Measurements from ENCODE around the gene PDE10A. TPM values are rescaled to one million over a fixed set of nuclear protein-coding genes. Genes with fewer than 3 reads are reported as not detected.

The PDE10A gene
- total and polyA plus RNA-seq, 5 donors: 3.6 to 8.5 (median 4.2) TPM

DNA sequence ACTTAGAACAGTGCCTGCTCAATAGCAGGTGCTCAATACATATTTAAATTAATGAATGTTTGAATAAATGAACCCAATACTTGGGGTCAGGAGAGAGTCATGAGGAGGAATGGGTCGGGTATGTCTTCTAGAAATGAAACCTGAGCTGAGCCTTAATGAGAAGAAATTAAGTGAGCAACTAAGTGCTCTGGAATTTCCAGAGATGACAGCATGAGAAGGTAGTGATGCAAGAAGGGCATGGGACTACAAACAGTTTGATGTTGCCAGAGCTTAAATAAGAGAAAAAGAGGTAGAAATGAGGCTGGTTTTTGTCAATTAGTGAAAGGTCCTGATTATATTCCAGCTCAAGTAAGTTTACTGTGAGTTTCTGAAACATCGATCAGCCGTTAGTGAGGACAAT lies 82.9 kb downstream of the PDE10A start:
- intact Hi-C loops (cut with DNase I): no loop called here
- 94% methylated on average over 3 of the region's 3 CpGs for WGBS

DNA sequence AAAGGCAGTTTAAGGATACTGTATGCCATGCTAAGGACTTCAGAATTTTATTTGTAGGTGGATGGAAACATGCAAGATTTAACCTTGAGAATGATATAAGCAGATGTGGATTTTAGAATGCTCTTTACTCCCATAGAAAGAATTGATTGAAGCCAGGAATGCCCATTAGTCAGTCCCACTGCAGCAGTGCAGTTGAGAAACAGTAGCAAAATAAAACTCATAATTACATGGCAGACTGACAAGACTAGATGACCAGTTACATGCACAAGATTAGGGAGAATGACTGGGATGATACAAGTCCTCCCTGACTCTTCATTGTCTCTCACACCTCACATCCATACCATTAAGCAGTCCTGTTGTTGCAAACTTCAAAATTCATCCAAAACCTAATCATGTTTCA lies 83.9 kb downstream of the PDE10A start:
- H3K4me3 ChIP-seq (ENCODE audit: low read length): no peak overlapping the region
- no peak overlapping the region for H3K27ac ChIP-seq (ENCODE audit: low read length)
- H3K4me1 ChIP-seq (ENCODE audit: control insufficient read depth, insufficient read depth, low read length): peaks cover 1% of the 10 kb centered on the region
- no peak for DNase-seq
- no peaks in the 10 kb centered on the region for H3K27me3 ChIP-seq (ENCODE audit: control insufficient read depth, insufficient read depth)
- no peak for ATAC-seq
- no peaks in the 10 kb centered on the region for H3K9me3 ChIP-seq (ENCODE audit: control insufficient read depth, low read length)
- intact Hi-C loops (cut with DNase I): no loop called here

More for the DNA sequence above, 82.9 kb downstream of the PDE10A start:
- Histone ChIP-seq H3K27me3 (ENCODE audit: control insufficient read depth, insufficient read depth) (no peaks in the 10 kb centered on the region), H3K4me3 (ENCODE audit: low read length) (no peak overlapping the region), H3K9me3 (ENCODE audit: control insufficient read depth, low read length) (no peaks in the 10 kb centered on the region), H3K4me1 (ENCODE audit: control insufficient read depth, insufficient read depth, low read length) (no peaks in the 10 kb centered on the region), H3K27ac (ENCODE audit: low read length) (no peak overlapping the region)
- ATAC-seq: no peak
- no peak for DNase-seq

DNA sequence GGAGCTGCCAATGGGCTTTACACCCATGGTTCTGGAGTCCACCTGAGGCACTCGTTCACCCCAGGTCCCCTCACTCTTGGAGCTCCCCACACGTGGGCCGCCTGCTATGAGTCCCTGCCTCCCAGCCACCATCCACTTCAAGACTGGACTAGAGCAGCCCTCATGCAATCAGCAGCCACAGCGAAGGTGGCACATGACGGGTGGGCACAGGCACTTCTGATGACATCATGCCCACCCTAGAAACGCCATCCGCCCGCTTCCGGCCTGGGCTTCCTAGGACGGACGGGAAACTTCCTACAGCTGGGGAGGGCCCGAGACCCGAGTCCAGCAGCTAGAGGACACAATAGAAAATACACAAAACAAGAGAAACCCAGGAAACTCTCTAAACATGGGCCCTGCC lies 85.5 kb downstream of the PDE10A start:
- H3K4me3 ChIP-seq (ENCODE audit: low read length): no peak overlapping the region
- intact Hi-C loops (cut with DNase I): no loop called here
- 92% methylated on average over 13 of the region's 13 CpGs for WGBS
- peaks cover 2% of the 10 kb centered on the region for H3K4me1 ChIP-seq (ENCODE audit: control insufficient read depth, insufficient read depth, low read length)
- H3K9me3 ChIP-seq (ENCODE audit: control insufficient read depth, low read length): no peaks in the 10 kb centered on the region
- H3K27me3 ChIP-seq (ENCODE audit: control insufficient read depth, insufficient read depth): no peaks in the 10 kb centered on the region
- DNase-seq (no peak), ATAC-seq (peak in 1 of 2 donors; percentile 24)
- H3K27ac ChIP-seq (ENCODE audit: low read length): no peak overlapping the region

DNA sequence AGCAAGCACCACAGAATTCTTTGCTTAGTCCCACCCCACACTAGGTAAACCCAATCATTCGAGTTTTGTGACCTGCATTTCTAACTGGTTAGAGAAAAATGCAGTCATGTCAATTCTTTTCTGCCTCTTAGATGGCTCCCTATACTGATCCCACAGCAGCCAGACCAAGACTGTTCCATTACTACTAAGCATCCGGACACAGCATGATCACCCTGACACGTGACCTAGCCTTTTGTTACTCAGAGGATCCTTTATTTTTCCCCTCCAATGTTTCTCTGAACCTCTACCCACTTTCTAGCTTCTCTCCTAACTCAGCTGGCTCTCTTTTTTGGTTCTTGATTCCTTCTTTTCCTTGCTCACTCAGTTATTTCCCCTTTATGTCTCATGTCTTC lies 87.9 kb downstream of the PDE10A start:
- intact Hi-C loops (cut with DNase I): no loop called here
- H3K9me3 ChIP-seq (ENCODE audit: control insufficient read depth, low read length): no peaks in the 10 kb centered on the region
- no peak overlapping the region for H3K27ac ChIP-seq (ENCODE audit: low read length)
- H3K27me3 ChIP-seq (ENCODE audit: control insufficient read depth, insufficient read depth): no peaks in the 10 kb centered on the region
- ATAC-seq (no peak), DNase-seq (no peak)
- 70% methylated on average over 3 of the region's 3 CpGs for WGBS
- no peak overlapping the region for H3K4me3 ChIP-seq (ENCODE audit: low read length)
- peaks cover 2% of the 10 kb centered on the region for H3K4me1 ChIP-seq (ENCODE audit: control insufficient read depth, insufficient read depth, low read length)

DNA sequence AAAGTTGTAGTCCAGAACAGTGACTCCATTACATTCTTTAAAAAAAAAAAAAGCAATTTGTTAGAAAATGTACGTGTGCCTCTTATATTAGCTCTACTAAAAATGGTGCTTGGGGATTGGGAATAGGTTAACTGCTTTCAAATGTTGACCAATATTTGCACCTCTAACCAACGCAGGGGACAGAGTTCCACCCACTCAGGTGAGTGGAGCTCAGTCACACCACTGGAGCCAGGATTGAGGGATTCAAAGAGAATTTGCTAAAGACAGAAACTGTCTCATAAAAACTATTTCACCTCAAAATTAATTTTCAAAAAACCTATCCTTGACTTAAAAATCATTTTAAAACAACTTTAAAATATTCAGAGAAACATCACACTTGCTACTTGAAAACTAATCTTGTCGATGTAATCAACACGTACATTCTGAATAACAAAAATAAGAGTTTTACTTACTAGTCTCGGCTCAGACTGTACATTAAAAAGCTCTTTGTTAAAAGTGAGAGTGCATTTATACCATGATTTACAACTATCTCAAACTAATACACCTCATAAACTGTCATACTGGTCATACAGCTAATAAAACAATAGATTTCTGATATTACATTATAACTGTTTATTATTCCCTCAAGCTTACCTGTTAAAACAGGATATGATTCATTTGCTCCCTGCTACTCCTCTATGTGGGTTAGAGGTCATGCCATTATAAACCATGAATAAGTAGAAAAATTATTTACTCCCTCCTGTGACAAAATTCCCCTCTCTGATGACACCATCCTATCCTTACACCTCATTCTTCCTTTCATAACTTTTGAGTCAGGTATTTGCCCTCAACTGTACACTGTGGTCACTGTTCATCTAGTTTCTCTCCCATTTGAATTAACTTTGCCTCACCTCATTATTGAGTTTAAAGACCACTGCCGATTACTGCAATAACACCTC lies 88.6 kb downstream of the PDE10A start:
- DNase-seq (no peak), ATAC-seq (peak in 1 of 2 donors; percentile 14)
- Histone ChIP-seq H3K4me3 (ENCODE audit: low read length) (no peak overlapping the region), H3K27ac (ENCODE audit: low read length) (no peak overlapping the region), H3K4me1 (ENCODE audit: control insufficient read depth, insufficient read depth, low read length) (peaks cover 2% of the 10 kb centered on the region), H3K9me3 (ENCODE audit: control insufficient read depth, low read length) (no peaks in the 10 kb centered on the region), H3K27me3 (ENCODE audit: control insufficient read depth, insufficient read depth) (no peaks in the 10 kb centered on the region)
- 80% methylated on average over 6 of the region's 6 CpGs for WGBS
- intact Hi-C loops (cut with DNase I): no loop called here

DNA sequence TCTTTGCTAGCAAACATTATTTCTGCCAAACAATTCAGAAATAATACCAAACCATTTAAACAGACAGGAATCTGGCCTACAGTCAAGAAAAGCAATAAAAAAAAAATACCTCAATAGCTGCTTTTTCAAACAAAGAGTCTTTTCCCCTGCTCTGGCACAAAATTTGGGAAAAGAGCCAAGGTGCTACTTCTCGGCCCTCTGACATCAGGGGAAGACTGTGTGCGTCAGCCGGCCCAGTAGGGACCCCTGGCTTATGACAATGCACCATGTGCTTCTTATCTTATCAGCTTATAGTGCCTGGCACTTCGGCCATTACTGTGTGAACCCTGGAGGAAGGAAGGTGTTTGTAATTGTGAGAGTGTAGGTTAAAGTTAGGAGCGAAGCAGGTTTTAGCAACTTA lies 89.4 kb downstream of the PDE10A start:
- 17% methylated on average over 5 of the region's 5 CpGs for WGBS
- ATAC-seq: peak; percentile 94 to 98
- Histone ChIP-seq H3K4me3 (ENCODE audit: low read length) (no peak overlapping the region), H3K4me1 (ENCODE audit: control insufficient read depth, insufficient read depth, low read length) (peaks cover 2% of the 10 kb centered on the region), H3K9me3 (ENCODE audit: control insufficient read depth, low read length) (no peaks in the 10 kb centered on the region), H3K27me3 (ENCODE audit: control insufficient read depth, insufficient read depth) (no peaks in the 10 kb centered on the region), H3K27ac (ENCODE audit: low read length) (no peak overlapping the region)
- intact Hi-C loops (cut with DNase I): no loop called here
- peak; percentile 75 to 82 (median 81) for DNase-seq

DNA sequence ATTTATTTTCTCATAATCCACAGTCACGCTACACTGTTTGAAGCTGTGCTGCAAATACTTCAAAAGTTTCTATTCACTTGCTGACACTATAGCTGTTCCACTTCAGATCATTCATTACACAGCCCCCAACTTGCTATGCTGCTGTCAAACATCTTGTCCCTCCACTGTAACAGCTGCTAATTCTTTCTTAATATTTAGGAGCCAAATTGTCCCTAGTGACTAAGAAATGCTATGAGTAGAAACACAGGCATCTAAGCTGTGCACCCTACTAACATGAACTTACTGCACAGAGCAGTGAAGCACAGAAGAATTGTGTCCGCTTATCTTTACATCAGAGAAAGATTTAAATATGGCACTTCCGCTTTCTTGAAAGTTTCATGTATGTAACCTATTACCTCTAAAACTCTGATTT lies 91.3 kb downstream of the PDE10A start:
- Histone ChIP-seq H3K4me3 (ENCODE audit: low read length) (no peak overlapping the region), H3K9me3 (ENCODE audit: control insufficient read depth, low read length) (no peaks in the 10 kb centered on the region), H3K27ac (ENCODE audit: low read length) (no peak overlapping the region), H3K4me1 (ENCODE audit: control insufficient read depth, insufficient read depth, low read length) (peaks cover 2% of the 10 kb centered on the region), H3K27me3 (ENCODE audit: control insufficient read depth, insufficient read depth) (no peaks in the 10 kb centered on the region)
- DNase-seq (no peak), ATAC-seq (no peak)
- intact Hi-C loops (cut with DNase I): no loop called here
- WGBS: 77% methylated on average over 3 of the region's 3 CpGs

DNA sequence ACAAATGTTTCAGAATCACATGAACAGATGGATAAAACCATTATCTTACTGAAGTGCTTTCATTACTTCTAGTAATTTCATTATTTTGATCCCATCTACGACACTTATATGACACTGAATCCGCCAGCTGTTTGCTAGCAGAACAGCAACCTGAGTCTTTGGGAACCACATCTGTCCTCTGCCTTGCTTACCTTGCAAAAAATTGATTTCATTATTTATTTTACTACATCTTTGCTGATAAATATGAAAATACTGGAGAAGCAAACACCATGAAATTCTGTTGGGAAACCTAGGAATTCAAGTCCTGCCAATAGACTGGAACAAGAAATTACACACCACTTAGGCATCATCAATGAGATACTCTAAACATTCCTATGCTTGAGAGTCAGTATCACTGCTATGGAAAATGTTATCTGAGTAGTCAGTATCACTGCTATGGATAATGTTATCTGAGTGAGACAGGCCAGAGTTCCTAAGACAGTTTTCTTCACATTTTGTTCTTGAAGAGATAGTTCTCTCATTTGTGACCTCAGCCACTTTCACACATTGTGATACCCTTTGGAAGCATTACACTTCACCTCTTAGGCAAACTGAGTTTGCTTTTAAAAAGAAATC lies 91.9 kb downstream of the PDE10A start:
- H3K4me3 ChIP-seq (ENCODE audit: low read length): no peak overlapping the region
- 66% methylated on average over 2 of the region's 2 CpGs for WGBS
- intact Hi-C loops (cut with DNase I): no loop called here
- ATAC-seq (peak in 1 of 2 donors; percentile 53), DNase-seq (no peak)
- H3K27me3 ChIP-seq (ENCODE audit: control insufficient read depth, insufficient read depth): no peaks in the 10 kb centered on the region
- H3K9me3 ChIP-seq (ENCODE audit: control insufficient read depth, low read length): no peaks in the 10 kb centered on the region
- no peak overlapping the region for H3K27ac ChIP-seq (ENCODE audit: low read length)
- peaks cover 2% of the 10 kb centered on the region for H3K4me1 ChIP-seq (ENCODE audit: control insufficient read depth, insufficient read depth, low read length)

DNA sequence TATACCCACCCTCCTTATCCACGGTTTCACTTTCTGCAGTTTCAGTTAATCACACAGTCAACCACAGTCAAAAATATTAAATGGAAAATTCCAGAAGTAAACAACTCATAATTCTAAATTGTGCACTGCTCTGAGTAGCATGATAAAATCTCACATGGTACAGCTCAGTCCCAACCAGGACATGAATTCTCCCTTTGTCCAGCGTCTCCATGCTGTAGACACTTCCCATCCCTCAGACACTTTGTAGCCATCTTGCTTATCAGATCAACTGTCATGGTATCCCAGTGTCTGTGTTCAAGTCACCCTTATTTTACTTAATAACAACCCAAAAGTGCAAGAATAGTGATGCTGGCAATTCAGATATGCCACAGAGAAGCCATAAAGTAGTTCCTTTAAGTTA lies 94.7 kb downstream of the PDE10A start:
- WGBS: 66% methylated on average over 2 of the region's 2 CpGs
- DNase-seq (no peak), ATAC-seq (no peak)
- intact Hi-C loops (cut with DNase I): no loop called here
- H3K9me3 ChIP-seq (ENCODE audit: control insufficient read depth, low read length): no peaks in the 10 kb centered on the region
- H3K27me3 ChIP-seq (ENCODE audit: control insufficient read depth, insufficient read depth): no peaks in the 10 kb centered on the region
- no peaks in the 10 kb centered on the region for H3K4me1 ChIP-seq (ENCODE audit: control insufficient read depth, insufficient read depth, low read length)
- H3K27ac ChIP-seq (ENCODE audit: low read length): no peak overlapping the region
- H3K4me3 ChIP-seq (ENCODE audit: low read length): no peak overlapping the region

DNA sequence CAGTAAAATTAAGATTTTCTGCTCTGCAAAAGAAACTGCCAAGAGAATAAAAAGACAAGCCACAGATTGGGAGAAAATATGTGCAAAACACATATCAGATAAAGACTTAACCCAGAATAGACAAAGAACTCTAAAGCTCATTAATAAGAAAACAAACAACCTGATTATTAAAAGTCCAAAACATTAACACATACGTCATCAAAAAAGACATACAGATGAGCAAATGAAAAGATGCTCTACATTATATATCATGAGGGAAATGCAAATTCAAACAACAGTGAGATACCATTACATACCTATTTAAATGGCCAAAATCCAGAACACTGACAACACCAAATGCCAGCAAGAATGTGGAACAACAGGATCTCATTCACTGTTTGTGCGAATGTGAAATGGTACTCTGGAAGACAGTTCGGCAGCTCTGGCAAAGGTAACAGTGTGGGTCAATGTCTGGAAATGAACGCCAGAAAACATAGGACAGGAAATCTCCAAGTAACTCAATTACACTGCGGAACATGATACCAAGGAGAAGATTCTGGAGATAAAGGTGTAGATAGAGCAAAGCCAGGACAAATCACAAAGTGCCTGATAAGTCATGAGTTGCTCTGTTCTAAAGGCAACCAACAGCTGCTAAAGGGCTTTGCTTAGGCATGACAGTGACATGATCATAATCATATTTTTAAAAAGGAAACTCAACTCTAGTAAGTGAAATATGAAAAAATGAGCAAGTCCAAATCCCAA lies 96.8 kb downstream of the PDE10A start:
- Histone ChIP-seq H3K4me1 (ENCODE audit: control insufficient read depth, insufficient read depth, low read length) (no peaks in the 10 kb centered on the region), H3K27ac (ENCODE audit: low read length) (no peak overlapping the region), H3K4me3 (ENCODE audit: low read length) (no peak overlapping the region), H3K9me3 (ENCODE audit: control insufficient read depth, low read length) (no peaks in the 10 kb centered on the region), H3K27me3 (ENCODE audit: control insufficient read depth, insufficient read depth) (no peaks in the 10 kb centered on the region)
- DNase-seq: no peak
- WGBS: 79% methylated on average over 5 of the region's 5 CpGs
- ATAC-seq: no peak
- intact Hi-C loops (cut with DNase I): no loop called here

Data from right cardiac atrium (tissue), 5 donors.